Right lobe of liver (tissue), 6 donors: ENCODE measurements around the gene CLEC5A. TPM values are rescaled to one million over a fixed set of nuclear protein-coding genes. Genes with fewer than 3 reads are reported as not detected.
A peak's percentile ranks its signal among the peaks of the same experiment; 100 is the strongest.

ENCODE experiments used
- ATAC-seq, 4 donors: fragments of 200-7000 bp; cut with Tn5 transposase; one replicate each; pipeline ENCODE4 v1.9.1; 2020; ENCODE audit warnings: mild to moderate bottlenecking in 4 of 4, moderate library complexity in 4 of 4
- DNase-seq, 3 donors: peaks; one replicate each; pipeline ENCODE4 v3.0.0-alpha.2; 2020
- H3K27ac ChIP-seq, 3 donors: fragments of 200-600 bp; one replicate each; pipeline ENCODE4 v1.8.0; 2022
- H3K27me3 ChIP-seq, 2 donors: fragments of 200-600 bp; one replicate each; pipeline ENCODE4 v1.8.0; 2022
- H3K36me3 ChIP-seq, 4 donors: fragments of 200-600 bp; sonication (generic) in 1 of 4; one replicate each; pipeline versions ENCODE4 v1.5.1 to v1.8.0; 2017 to 2022; ENCODE audit warnings: control low read depth in 1 of 4
- H3K4me1 ChIP-seq, 4 donors: fragments of 200-600 bp; sonication (generic) in 1 of 4; one replicate each; pipeline versions ENCODE4 v1.5.1 to v1.8.0; 2017 to 2022; ENCODE audit warnings: control low read depth in 1 of 4
- H3K4me3 ChIP-seq, 3 donors: fragments of 200-600 bp; one replicate each; pipeline ENCODE4 v1.8.0; 2022
- H3K9me3 ChIP-seq, 4 donors: fragments of 200-600 bp; sonication (generic) in 1 of 4; one replicate each; pipeline versions ENCODE4 v1.5.1 to v1.8.0; 2017 to 2022; ENCODE audit warnings: control low read depth in 1 of 4
- POLR2A ChIP-seq: fragments of 450-650 bp; IDR thresholded peaks from one replicate; pipeline ENCODE4 v1.6.1; 2017; ENCODE audit warnings: antibody characterized with exemption, mild to moderate bottlenecking
- WGBS: methylation state at CpG from one replicate; pipeline ENCODE4 v1.1.6; 2018; ENCODE audit warnings: low coverage, low lambda C conversion rate; ENCODE audit not compliant: insufficient coverage; ENCODE audit errors: missing lambda C conversion rate; 5-methylcytosine and 5-hydroxymethylcytosine counted together
- intact Hi-C, 2 donors: fragments of 100-400 bp; cut with DNase I; formaldehyde crosslinking; loops; one replicate each; pipeline versions ENCODE4 v1.11.2 to v1.14.1; 2022
- total RNA-seq, 6 experiments: library from RNA; depleted of rRNA in 2 of 6; stranded (reverse); fragments of >200 nt in 2 of 6; fragmentation: NEBNext Ultra II Directional in 3 of 6; extraction: Animal tissue kit (Norgen Biotek cat#: 25700) in 3 of 6; gene quantifications; one replicate each; pipeline versions ENCODE4 v1.1.0 to v1.2.4, GENCODE V29; 2016 to 2023
- TF ChIP-seq, protein P1 (sequence below), 4 donors: fragments of 200-600 bp in 3 of 4; fragments of 450-650 bp in 1 of 4; IDR thresholded peaks; one replicate each; pipeline versions ENCODE4 v1.5.1 to v1.8.0; 2016 to 2022; ENCODE audit warnings: antibody characterized with exemption in 4 of 4, mild to moderate bottlenecking in 2 of 4
- donor health status: DM: no; HTN: yes; CAD: no.
- donor health status: DM: no; HTN: no; CAD: no.
- donor health status: DM: no; HTN: no; CAD: no.
- donor health status: DM: no; HTN: yes; CAD: no.
- donor health status: DM: no; HTN: yes; CAD: no.

Gene CLEC5A
- total RNA-seq, 6 experiments from 2014 or later = 0.27 to 1.2 (median 0.92) TPM; not detected in 1

DNA sequence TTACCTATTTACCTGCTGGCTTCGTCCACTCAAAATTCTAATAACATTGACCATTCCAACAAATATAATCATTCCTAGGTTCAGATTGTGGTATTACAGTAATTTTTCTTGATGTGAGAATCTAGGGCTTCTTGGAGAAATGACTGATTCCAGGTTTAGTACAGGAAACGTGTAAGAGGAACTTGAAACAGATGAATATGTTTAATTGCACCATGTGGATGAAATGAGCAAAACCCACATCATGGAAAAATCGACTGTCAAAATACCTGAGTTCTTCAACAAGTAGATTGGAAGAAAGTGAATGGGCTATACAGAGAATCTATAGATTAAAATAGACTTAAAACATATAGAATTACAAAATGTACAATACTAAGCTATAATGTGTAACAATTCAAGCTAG, 55.4 kb downstream of the CLEC5A start:
- H3K4me1 ChIP-seq = no peaks in the 10 kb centered on the region
- no peak overlapping the region for H3K27ac ChIP-seq
- TF ChIP-seq, protein P1, sequence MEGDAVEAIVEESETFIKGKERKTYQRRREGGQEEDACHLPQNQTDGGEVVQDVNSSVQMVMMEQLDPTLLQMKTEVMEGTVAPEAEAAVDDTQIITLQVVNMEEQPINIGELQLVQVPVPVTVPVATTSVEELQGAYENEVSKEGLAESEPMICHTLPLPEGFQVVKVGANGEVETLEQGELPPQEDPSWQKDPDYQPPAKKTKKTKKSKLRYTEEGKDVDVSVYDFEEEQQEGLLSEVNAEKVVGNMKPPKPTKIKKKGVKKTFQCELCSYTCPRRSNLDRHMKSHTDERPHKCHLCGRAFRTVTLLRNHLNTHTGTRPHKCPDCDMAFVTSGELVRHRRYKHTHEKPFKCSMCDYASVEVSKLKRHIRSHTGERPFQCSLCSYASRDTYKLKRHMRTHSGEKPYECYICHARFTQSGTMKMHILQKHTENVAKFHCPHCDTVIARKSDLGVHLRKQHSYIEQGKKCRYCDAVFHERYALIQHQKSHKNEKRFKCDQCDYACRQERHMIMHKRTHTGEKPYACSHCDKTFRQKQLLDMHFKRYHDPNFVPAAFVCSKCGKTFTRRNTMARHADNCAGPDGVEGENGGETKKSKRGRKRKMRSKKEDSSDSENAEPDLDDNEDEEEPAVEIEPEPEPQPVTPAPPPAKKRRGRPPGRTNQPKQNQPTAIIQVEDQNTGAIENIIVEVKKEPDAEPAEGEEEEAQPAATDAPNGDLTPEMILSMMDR (IDR thresholded peaks at IDR 0.05) = no peak
- TF ChIP-seq POLR2A = no peak
- intact Hi-C loops = no loop called here
- H3K4me3 ChIP-seq = no peak overlapping the region
- ATAC-seq (no peak), DNase-seq (no peak)
- H3K27me3 ChIP-seq = no peaks in the 10 kb centered on the region
- H3K9me3 ChIP-seq = no peaks in the 10 kb centered on the region
- H3K36me3 ChIP-seq = no peaks in the 10 kb centered on the region
- 45% methylated on average over 3 of the region's 3 CpGs for WGBS

DNA sequence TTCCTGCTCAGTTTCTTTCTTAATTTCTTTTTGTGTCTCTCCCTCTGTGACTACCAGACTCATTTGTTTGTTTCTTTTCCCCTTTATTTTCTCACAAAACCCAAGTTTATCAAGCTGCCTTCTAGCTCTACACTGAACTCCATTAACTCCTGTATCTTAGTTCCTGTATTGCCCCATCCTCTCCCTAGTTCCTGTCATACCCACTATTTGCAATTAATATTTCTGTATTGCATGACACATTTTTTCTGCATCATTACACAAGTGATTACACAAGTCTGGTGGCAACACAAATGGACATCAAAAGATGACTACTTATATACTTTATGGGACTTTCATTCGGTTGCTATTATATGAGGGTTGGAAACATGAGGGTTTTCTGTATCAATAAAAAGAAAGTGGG, 57.5 kb downstream of the CLEC5A start:
- no peak overlapping the region for H3K27ac ChIP-seq
- H3K4me1 ChIP-seq = no peaks in the 10 kb centered on the region
- ATAC-seq (peak in 2 of 4 donors; percentile 17 to 28), DNase-seq (no peak)
- H3K27me3 ChIP-seq = no peaks in the 10 kb centered on the region
- H3K4me3 ChIP-seq = no peak overlapping the region
- WGBS = 75% methylated on average over 1 of the region's 1 CpG
- H3K36me3 ChIP-seq = no peaks in the 10 kb centered on the region
- intact Hi-C loops = no loop called here
- no peaks in the 10 kb centered on the region for H3K9me3 ChIP-seq
- no peak for TF ChIP-seq POLR2A
- TF ChIP-seq, protein P1 (IDR thresholded peaks at IDR 0.05) = no peak

DNA sequence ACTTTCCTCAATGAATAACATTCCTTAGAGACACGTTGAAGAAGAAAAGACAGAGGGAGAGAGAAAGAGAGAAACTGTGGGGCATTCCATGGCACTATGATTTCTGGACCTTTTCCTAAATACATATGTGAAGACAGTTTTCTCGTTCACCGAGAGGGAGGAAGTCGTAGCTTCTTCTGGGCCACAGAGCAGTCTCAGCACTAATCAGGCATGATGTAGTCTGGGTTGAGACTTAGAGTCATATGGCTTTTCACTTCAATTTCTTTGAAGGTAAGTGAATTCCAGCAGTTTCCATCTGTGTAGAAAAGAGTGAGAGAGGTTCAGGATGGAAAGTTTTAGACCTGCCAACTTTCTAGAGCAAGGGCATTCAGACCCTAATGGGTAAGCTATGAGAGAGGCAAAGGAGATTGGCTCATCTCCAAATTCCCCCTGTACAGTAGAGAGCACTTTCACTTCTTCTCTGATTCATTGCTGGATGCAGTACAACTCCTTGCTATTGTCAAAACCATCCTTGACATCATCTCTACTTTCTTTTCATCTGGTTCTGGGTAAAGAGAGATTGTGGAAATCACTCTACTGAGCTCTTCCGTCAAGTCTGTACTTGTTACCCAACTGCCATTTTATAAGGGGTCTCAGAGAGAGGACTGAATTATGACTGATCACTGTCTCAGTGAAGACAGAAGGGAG, 62.1 kb downstream of the CLEC5A start:
- 27% methylated on average over 5 of the region's 5 CpGs for WGBS
- Histone ChIP-seq H3K9me3 (no peaks in the 10 kb centered on the region), H3K27me3 (no peaks in the 10 kb centered on the region), H3K4me3 (no peak overlapping the region), H3K27ac (no peak overlapping the region), H3K36me3 (no peaks in the 10 kb centered on the region), H3K4me1 (no peaks in the 10 kb centered on the region)
- TF ChIP-seq, protein P1 (IDR thresholded peaks at IDR 0.05) = no peak
- TF ChIP-seq POLR2A = no peak
- intact Hi-C loops = no loop called here
- no peak for DNase-seq
- ATAC-seq = no peak

DNA sequence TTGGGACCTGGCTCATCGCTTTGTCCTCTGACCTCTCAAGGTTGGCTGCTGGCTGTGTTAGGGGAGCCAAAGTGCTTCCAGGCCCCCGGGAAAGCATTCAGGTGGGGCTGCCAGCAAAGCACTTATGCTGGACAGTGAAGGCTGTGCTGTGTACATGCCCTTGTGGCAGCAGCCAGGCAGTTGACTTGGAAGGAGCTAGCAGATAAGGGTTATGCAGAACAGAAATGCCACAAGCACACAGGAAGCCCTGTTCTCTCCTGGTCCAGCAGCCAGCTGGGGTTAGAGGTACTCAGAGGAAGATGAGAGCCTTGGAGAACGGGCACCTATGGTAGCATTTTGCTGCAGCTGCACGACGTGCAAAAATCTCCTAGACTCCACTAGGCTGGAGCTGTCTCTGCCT, 65.8 kb downstream of the CLEC5A start:
- Histone ChIP-seq H3K4me1 (no peaks in the 10 kb centered on the region), H3K27me3 (no peaks in the 10 kb centered on the region), H3K9me3 (no peaks in the 10 kb centered on the region), H3K27ac (no peak overlapping the region), H3K4me3 (no peak overlapping the region), H3K36me3 (no peaks in the 10 kb centered on the region)
- intact Hi-C loops = no loop called here
- DNase-seq (no peak), ATAC-seq (no peak)
- no peak for TF ChIP-seq POLR2A
- TF ChIP-seq, protein P1 (IDR thresholded peaks at IDR 0.05) = no peak
- 50% methylated on average over 2 of the region's 5 CpGs for WGBS
